CD14-positive monocyte (primary cell): ENCODE results near the gene UGT1A1. TPM values are rescaled to one million over a fixed set of nuclear protein-coding genes. Genes with fewer than 3 reads are reported as not detected.

Experiments
- DNase-seq, 3 donors: peaks; one replicate each; pipeline ENCODE4 v3.0.0-alpha.2; 2011 to 2022
- H2AFZ ChIP-seq: 2 replicates; pipeline ENCODE4 v1.6.0; 2012; ENCODE audit warnings: mild to moderate bottlenecking, low read depth, low read length, inconsistent platforms; ENCODE audit not compliant: insufficient read depth, poor library complexity, severe bottlenecking
- H3K27ac ChIP-seq, 2 donors: 1 replicate in 1 of 2; 2 replicates in 1 of 2; pipeline ENCODE4 v1.5.1; 2012 to 2013; ENCODE audit warnings: low read length in 2 of 2, control low read depth in 1 of 2, inconsistent platforms in 1 of 2, low read depth in 1 of 2, mild to moderate bottlenecking in 1 of 2
- H3K27me3 ChIP-seq, 2 donors: one replicate each; pipeline versions ENCODE4 v1.6.0 to v1.6.1; 2011 to 2013; ENCODE audit warnings: low read length in 2 of 2; ENCODE audit not compliant: control insufficient read depth in 2 of 2, insufficient read depth in 2 of 2
- H3K36me3 ChIP-seq, 2 donors: replicated peaks in 1 of 2; 1 replicate in 1 of 2; 2 replicates in 1 of 2; pipeline versions ENCODE4 v1.5.1 to v1.6.1; 2012 to 2013; ENCODE audit warnings: low read length in 2 of 2, control low read depth in 1 of 2, inconsistent platforms in 1 of 2, mild to moderate bottlenecking in 1 of 2; ENCODE audit not compliant: insufficient read depth in 2 of 2, control insufficient read depth in 1 of 2
- H3K4me1 ChIP-seq, 2 donors: 1 replicate in 1 of 2; 2 replicates in 1 of 2; pipeline versions ENCODE4 v1.5.1 to v1.6.1; 2012 to 2013; ENCODE audit warnings: low read length in 2 of 2, control low read depth in 1 of 2, inconsistent platforms in 1 of 2, mild to moderate bottlenecking in 1 of 2, moderate library complexity in 1 of 2; ENCODE audit not compliant: insufficient read depth in 2 of 2, control insufficient read depth in 1 of 2
- H3K4me2 ChIP-seq: replicated peaks from 2 replicates; pipeline ENCODE3; 2012; ENCODE audit warnings: low read length, moderate library complexity, mild to moderate bottlenecking; ENCODE audit not compliant: poor library complexity, severe bottlenecking; ENCODE audit errors: extremely low read depth
- H3K4me3 ChIP-seq, 3 experiments: fragments of 200-600 bp in 1 of 3; sonication (generic) in 1 of 3; replicated peaks in 1 of 3; 1 replicate in 2 of 3; 2 replicates in 1 of 3; pipeline ENCODE4 v1.5.1; 2011 to 2013; ENCODE audit warnings: low read length in 3 of 3, mild to moderate bottlenecking in 3 of 3, control low read depth in 2 of 3, low read depth in 2 of 3, inconsistent platforms in 1 of 3, moderate library complexity in 1 of 3
- H3K79me2 ChIP-seq: 2 replicates; pipeline ENCODE4 v1.6.0; 2012; ENCODE audit warnings: mild to moderate bottlenecking, control low read depth, inconsistent platforms, low read length, moderate library complexity; ENCODE audit not compliant: insufficient read depth
- H3K9ac ChIP-seq: 2 replicates; pipeline ENCODE4 v1.6.0; 2017; ENCODE audit warnings: low read length, mild to moderate bottlenecking; ENCODE audit not compliant: insufficient read depth, poor library complexity, severe bottlenecking
- H3K9me3 ChIP-seq, 2 donors: replicated peaks in 1 of 2; 1 replicate in 1 of 2; 2 replicates in 1 of 2; pipeline versions ENCODE4 v1.5.1 to v1.6.1; 2012 to 2013; ENCODE audit warnings: low read length in 2 of 2, control low read depth in 1 of 2; ENCODE audit not compliant: control insufficient read depth in 1 of 2, insufficient read depth in 1 of 2
- H4K20me1 ChIP-seq: 2 replicates; pipeline ENCODE4 v1.6.0; 2012; ENCODE audit warnings: mild to moderate bottlenecking, low read length, control low read depth, moderate library complexity; ENCODE audit not compliant: insufficient read depth
- H3K27ac Mint-ChIP-seq, 7 donors: one replicate each; pipeline ENCODE4 v1.8.0; 2020; ENCODE audit warnings: mild to moderate bottlenecking in 7 of 7, mixed read lengths in 7 of 7, moderate library complexity in 6 of 7, inconsistent platforms in 2 of 7
- H3K27me3 Mint-ChIP-seq, 3 donors: one replicate each; pipeline ENCODE4 v1.8.0; 2021 to 2022; ENCODE audit warnings: low read depth in 3 of 3, mild to moderate bottlenecking in 3 of 3, mixed read lengths in 3 of 3, moderate library complexity in 3 of 3, inconsistent platforms in 1 of 3
- H3K36me3 Mint-ChIP-seq, 2 donors: one replicate each; pipeline ENCODE4 v1.8.0; 2020; ENCODE audit warnings: mixed read lengths in 2 of 2, inconsistent platforms in 1 of 2, mild to moderate bottlenecking in 1 of 2
- H3K4me1 Mint-ChIP-seq: one replicate; pipeline ENCODE4 v1.8.0; 2020; ENCODE audit warnings: mild to moderate bottlenecking, mixed read lengths
- H3K4me3 Mint-ChIP-seq, 2 donors: one replicate each; pipeline ENCODE4 v1.8.0; 2020; ENCODE audit warnings: mild to moderate bottlenecking in 2 of 2, mixed read lengths in 2 of 2, moderate library complexity in 1 of 2
- H3K9me3 Mint-ChIP-seq, 7 donors: one replicate each; pipeline ENCODE4 v1.8.0; 2020 to 2022; ENCODE audit warnings: mixed read lengths in 7 of 7, mild to moderate bottlenecking in 6 of 7, moderate library complexity in 6 of 7, inconsistent platforms in 2 of 7
- CTCF ChIP-seq: fragments of 200-600 bp; IDR thresholded peaks from one replicate; pipeline ENCODE4 v1.8.0; 2022; ENCODE audit warnings: antibody characterized with exemption, mild to moderate bottlenecking
- WGBS: methylation state at CpG from one replicate; pipeline ENCODE4 v1.1.5; 2013; ENCODE audit warnings: missing lambda C conversion rate; ENCODE audit not compliant: insufficient coverage; 5-methylcytosine and 5-hydroxymethylcytosine counted together
- intact Hi-C, 2 donors: fragments of 100-400 bp; cut with micrococcal nuclease; formaldehyde crosslinking; loops; one replicate each; pipeline versions ENCODE4 v1.15.0 to v1.15.1; 2023
- polyA plus RNA-seq, 3 donors: library from polyadenylated mRNA; depleted of rRNA in 1 of 3; unstranded in 2 of 3; stranded (reverse) in 1 of 3; fragments of 300-500 nt in 2 of 3; fragments of >200 nt in 1 of 3; fragmentation: Illumina TruSeq in 2 of 3; gene quantifications; 1 replicate in 2 of 3; 2 replicates in 1 of 3; pipeline ENCODE4 v1.2.3, GENCODE V29; 2012 to 2021

UGT1A1 gene
- polyA plus RNA-seq, 3 donors: not detected

DNA sequence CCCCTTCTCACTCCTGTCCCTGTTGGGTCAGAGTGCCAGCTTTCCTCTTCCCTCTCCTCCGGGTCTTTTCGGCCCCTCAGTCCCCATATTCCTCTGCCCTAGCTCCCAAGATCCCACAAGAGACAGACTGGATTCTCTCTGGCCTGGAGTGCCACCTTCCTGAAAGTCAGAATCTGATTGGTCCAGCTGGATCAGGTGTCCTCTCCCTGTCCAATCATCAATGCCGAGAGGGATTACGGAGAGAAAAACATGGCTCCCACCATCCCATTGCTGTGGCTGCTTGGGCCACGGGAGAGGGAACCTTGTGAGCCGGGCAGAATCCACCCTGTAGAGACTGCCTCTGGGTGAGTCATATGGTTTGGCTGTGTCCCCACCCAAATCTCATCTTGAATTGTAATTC lies 15.3 kb downstream of the UGT1A1 start:
- 100% methylated on average over 4 of the region's 6 CpGs for WGBS
- H3K27me3 Mint-ChIP-seq: peaks cover 0 to 6% (median 3%) of the 10 kb centered on the region in 3 donors

DNA sequence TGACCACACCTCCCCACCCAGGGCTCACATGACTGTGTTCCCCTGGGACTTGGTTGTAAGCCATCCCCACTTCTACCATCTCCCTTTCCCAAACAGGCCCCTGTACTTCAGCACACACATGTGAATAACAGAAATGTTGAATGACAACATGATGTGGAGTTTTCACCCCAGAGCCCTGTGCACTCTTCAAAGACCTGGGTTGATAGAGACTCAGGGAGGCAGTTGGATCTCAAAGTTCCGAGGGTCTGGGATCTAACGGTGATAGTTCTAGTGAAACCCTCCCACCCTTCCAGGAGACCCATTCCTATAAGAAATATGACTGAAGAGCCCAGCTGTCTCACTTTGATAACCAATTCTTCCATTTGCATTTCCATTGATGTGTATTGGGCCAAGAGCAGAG lies 18.0 kb downstream of the UGT1A1 start, which contains the start of gene MROH2A:
Gene MROH2A, plus strand, starts transcription at position 301 of the 400 bp plus-strand sequence. CDS start 1,029 bp downstream, outside the sequence.
- Mint-ChIP-seq H3K27ac (peak within 1 kb of the TSS in 1 of 7 donors; percentile 51), H3K9me3 (peaks cover 14 to 43% (median 19%) of the 10 kb centered on the region in 7 donors), H3K36me3 (no peaks in the 10 kb centered on the region), H3K4me1 (no peaks in the 10 kb centered on the region), H3K4me3 (no peak within 1 kb of the TSS), H3K27me3 (peaks cover 0 to 5% (median 4%) of the 10 kb centered on the region in 3 donors)
- no peaks in the 10 kb centered on the region for H4K20me1 ChIP-seq
- no CpG with 5 or more reads among the region's 2 CpGs for WGBS
- no peak within 1 kb of the TSS for H3K27ac ChIP-seq
- peaks cover 14 to 22% of the 10 kb centered on the region in 2 donors for H3K9me3 ChIP-seq
- H3K4me2 ChIP-seq: no peak within 1 kb of the TSS
- intact Hi-C loops: no loop called here
- no peak within 1 kb of the TSS for H3K4me3 ChIP-seq
- no peaks in the 10 kb centered on the region for H3K4me1 ChIP-seq
- H3K9ac ChIP-seq: no peak within 1 kb of the TSS
- no peaks in the 10 kb centered on the region for H3K36me3 ChIP-seq
- DNase-seq: no peak
- H3K79me2 ChIP-seq: no peaks in the 10 kb centered on the region
- TF ChIP-seq CTCF: no peak
- H2AFZ ChIP-seq: no peak within 1 kb of the TSS
- H3K27me3 ChIP-seq: no peaks in the 10 kb centered on the region

More for the DNA sequence above, 15.3 kb downstream of the UGT1A1 start:
- H3K4me2 ChIP-seq: no peak overlapping the region
- no peaks in the 10 kb centered on the region for H3K4me1 ChIP-seq
- H3K79me2 ChIP-seq: no peaks in the 10 kb centered on the region
- H3K9me3 ChIP-seq: peaks cover 14 to 22% of the 10 kb centered on the region in 2 donors
- Mint-ChIP-seq H3K4me1 (no peaks in the 10 kb centered on the region), H3K36me3 (no peaks in the 10 kb centered on the region), H3K27ac (no peak overlapping the region), H3K4me3 (no peak overlapping the region), H3K9me3 (peaks cover 13 to 43% (median 18%) of the 10 kb centered on the region in 7 donors)
- no peak for TF ChIP-seq CTCF
- H3K27ac ChIP-seq: no peak overlapping the region
- no peak overlapping the region for H3K9ac ChIP-seq
- intact Hi-C loops: no loop called here
- no peak overlapping the region for H3K4me3 ChIP-seq
- DNase-seq: no peak
- H2AFZ ChIP-seq: no peak overlapping the region
- H3K27me3 ChIP-seq: no peaks in the 10 kb centered on the region
- H3K36me3 ChIP-seq: no peaks in the 10 kb centered on the region
- no peaks in the 10 kb centered on the region for H4K20me1 ChIP-seq
